ENCODE measurements around the gene LCLAT1. TPM values are rescaled to one million over a fixed set of nuclear protein-coding genes. Genes with fewer than 3 reads are reported as not detected.
"Not testable (repeated sequence)": the region's sequence is repeated elsewhere in the genome, so short reads cannot be mapped to it uniquely, and the experiment has no call there.

LCLAT1 gene
- total RNA-seq, 1 donor from 2014 or later: 16.5 TPM

DNA sequence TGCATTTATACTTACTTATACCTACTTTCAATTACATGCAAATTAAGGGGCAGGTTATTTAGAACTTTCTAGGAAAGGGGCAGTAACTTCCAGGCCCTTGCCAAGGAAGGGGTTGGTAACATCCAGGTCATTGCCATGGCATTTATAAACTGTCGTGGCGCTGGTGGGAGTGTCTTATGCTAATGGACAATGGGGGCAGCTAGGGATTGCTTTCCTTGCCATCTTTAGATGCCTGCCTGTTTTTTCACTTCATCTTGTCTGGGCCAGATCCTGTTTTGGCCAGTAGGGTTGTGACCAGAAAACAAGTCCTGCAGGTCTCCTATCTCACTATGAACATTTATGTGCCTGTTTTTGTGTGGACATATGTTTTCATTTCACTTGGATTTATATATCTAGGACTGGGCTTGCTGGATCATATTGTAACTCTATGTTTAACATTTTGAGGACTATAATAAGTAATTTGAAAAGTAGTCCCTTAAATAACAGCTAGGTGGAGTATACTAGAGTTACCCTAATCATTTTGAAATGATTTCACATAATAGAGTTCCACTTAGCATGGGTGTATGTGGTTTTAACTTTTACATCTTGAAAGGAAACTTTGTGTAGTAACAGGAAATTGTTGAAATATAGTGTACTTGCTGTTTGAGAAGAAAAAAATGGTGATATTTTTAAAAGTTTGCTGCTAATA, 56.1 kb downstream of the LCLAT1 start:
- ATAC-seq: peak; percentile 77
- no peaks in the 10 kb centered on the region for H3K9me3 ChIP-seq

DNA sequence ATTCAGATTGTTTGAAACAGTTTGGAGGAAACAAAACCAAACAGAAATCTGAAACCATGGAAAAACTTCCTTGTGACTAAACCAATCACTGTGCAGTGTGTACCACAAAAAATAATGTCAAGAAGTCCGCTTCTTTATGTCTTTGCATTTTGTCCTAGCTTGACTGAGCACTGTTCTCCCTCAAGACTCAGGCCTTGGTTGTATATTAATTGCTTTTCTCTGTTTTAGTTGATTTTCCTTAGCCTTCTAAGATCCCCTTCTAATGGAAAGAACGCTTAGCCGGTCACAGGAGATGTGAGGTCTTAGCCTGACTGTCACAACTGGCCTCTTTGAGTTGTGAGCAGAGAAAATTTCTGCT, 56.6 kb downstream of the LCLAT1 start:
- Histone ChIP-seq H3K36me3 (no peaks in the 10 kb centered on the region), H3K27ac (no peak overlapping the region), H3K4me3 (no peak overlapping the region), H3K4me1 (peaks cover 17% of the 10 kb centered on the region), H3K27me3 (no peaks in the 10 kb centered on the region), H3K9me3 (no peaks in the 10 kb centered on the region)
- DNase-seq (no peak), ATAC-seq (peak; percentile 36)
- TF ChIP-seq, protein P1, sequence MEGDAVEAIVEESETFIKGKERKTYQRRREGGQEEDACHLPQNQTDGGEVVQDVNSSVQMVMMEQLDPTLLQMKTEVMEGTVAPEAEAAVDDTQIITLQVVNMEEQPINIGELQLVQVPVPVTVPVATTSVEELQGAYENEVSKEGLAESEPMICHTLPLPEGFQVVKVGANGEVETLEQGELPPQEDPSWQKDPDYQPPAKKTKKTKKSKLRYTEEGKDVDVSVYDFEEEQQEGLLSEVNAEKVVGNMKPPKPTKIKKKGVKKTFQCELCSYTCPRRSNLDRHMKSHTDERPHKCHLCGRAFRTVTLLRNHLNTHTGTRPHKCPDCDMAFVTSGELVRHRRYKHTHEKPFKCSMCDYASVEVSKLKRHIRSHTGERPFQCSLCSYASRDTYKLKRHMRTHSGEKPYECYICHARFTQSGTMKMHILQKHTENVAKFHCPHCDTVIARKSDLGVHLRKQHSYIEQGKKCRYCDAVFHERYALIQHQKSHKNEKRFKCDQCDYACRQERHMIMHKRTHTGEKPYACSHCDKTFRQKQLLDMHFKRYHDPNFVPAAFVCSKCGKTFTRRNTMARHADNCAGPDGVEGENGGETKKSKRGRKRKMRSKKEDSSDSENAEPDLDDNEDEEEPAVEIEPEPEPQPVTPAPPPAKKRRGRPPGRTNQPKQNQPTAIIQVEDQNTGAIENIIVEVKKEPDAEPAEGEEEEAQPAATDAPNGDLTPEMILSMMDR (IDR thresholded peaks at IDR 0.05): no peak
- intact Hi-C loops (cut with DNase I): no loop called here

More for the DNA sequence above, 56.1 kb downstream of the LCLAT1 start:
- no peaks in the 10 kb centered on the region for H3K27me3 ChIP-seq
- no peak for DNase-seq
- H3K27ac ChIP-seq: no peak overlapping the region
- no peaks in the 10 kb centered on the region for H3K36me3 ChIP-seq
- peaks cover 17% of the 10 kb centered on the region for H3K4me1 ChIP-seq
- intact Hi-C loops (cut with DNase I): no loop called here
- TF ChIP-seq, protein P1 (IDR thresholded peaks at IDR 0.05): peak; percentile 30
- no peak overlapping the region for H3K4me3 ChIP-seq

DNA sequence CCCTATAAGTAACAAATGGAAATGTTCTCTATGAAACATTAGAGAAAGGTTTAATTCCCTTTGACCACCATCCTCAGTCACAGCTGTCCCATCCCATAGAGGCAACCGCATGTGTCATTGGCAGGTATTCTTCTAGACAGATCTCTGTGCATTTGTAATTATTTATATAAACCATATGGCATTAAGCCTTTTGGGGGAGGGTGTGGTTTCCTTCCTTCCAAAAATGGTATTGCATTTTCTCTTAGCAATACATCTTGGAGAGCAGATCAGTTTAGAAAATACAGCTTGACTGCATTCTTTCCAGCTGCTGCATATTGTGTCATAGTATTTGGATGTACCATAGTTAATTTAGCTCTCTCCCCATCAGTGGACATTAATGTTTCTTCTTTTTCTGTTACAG, 57.7 kb downstream of the LCLAT1 start:
- H3K4me3 ChIP-seq: no peak overlapping the region
- TF ChIP-seq, protein P1 (IDR thresholded peaks at IDR 0.05): no peak
- H3K9me3 ChIP-seq: no peaks in the 10 kb centered on the region
- no peak overlapping the region for H3K27ac ChIP-seq
- no peaks in the 10 kb centered on the region for H3K36me3 ChIP-seq
- ATAC-seq: no peak
- peaks cover 17% of the 10 kb centered on the region for H3K4me1 ChIP-seq
- H3K27me3 ChIP-seq: no peaks in the 10 kb centered on the region
- intact Hi-C loops (cut with DNase I): no loop called here
- DNase-seq: no peak

DNA sequence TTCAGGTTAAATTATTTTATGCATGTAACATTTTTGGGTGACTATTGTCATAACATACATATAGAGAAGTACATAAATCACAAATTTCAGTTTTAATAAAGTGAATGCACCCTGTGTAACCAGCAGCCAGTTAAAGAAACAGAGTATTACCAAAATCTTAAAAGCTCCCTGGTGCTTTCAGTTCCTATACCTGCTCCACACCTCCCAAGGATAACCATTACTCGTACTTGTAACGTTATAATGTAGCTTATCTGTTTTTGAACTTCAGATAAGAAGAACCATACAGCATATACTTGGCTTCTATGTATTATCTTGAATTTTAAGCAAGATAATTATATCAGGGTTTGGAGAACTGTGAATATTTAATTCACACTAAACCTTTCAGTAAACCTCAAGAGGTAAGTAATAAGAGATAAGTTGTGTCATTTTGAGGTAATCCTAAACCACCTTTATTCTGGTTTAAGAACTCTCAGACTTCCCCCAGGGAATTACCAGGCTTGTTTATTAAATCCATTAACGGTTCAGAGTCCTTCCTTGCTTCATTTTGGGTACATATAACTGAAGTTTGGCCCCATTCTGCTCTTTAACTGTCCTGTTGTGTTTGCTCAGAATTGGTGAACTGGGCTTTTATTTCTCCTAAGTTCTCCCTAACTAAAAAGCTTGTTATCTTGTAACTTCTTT, 58.6 kb downstream of the LCLAT1 start:
- Histone ChIP-seq H3K9me3 (no peaks in the 10 kb centered on the region), H3K4me3 (no peak overlapping the region), H3K4me1 (peaks cover 17% of the 10 kb centered on the region), H3K27me3 (no peaks in the 10 kb centered on the region), H3K36me3 (no peaks in the 10 kb centered on the region), H3K27ac (no peak overlapping the region)
- TF ChIP-seq, protein P1 (IDR thresholded peaks at IDR 0.05): no peak
- ATAC-seq (no peak), DNase-seq (no peak)
- intact Hi-C loops (cut with DNase I): no loop called here

DNA sequence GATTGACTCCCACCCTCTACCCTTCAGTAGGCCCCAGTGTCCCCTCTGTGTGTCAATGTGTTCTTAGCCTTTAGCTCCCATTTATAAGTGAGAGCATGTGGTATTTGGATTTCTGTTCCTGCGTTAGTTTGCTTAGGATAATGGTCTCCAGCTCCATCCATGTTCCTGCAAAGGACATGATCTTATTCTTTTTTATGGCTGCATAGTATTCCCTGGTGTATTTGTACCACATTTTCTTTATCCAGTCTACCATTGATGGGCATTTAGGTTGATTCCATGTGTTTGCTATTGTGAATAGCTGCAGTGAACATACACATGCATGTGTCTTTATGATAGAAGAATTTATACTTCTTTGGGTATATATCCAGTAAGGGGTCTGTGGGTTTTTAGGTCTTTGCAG, 60.4 kb downstream of the LCLAT1 start:
- H3K9me3 ChIP-seq; H3K27ac ChIP-seq; H3K36me3 ChIP-seq; ATAC-seq; H3K27me3 ChIP-seq; intact Hi-C loops (cut with DNase I); DNase-seq; H3K4me3 ChIP-seq: not testable (repeated sequence)
- H3K4me1 ChIP-seq: peaks cover 20% of the 10 kb centered on the region

DNA sequence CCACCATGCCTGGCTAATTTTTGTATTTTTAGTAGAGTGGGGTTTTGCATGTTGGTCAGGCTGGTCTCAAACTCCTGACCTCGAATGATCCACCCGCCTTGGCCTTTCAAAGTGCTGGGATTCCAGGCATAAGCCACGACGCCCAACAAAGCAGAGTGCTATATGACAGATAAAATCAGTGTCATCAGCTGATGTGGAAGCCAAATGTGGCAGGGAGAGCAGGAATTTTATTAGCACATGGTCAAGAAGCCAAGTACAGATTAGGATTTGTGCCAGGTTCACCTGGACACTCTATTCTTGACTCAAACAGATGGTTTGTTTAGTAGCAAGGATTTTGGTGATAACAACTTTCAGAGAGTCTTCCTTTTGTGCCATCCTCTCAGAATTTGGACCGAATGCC, 62.7 kb downstream of the LCLAT1 start:
- DNase-seq: no peak
- TF ChIP-seq, protein P1 (IDR thresholded peaks at IDR 0.05): no peak
- intact Hi-C loops (cut with DNase I): no loop called here

More for the DNA sequence above, 62.7 kb downstream of the LCLAT1 start:
- no peak overlapping the region for H3K4me3 ChIP-seq
- peaks cover 21% of the 10 kb centered on the region for H3K4me1 ChIP-seq
- ATAC-seq: no peak
- H3K27me3 ChIP-seq: no peaks in the 10 kb centered on the region
- H3K27ac ChIP-seq: no peak overlapping the region
- H3K9me3 ChIP-seq: no peaks in the 10 kb centered on the region
- no peaks in the 10 kb centered on the region for H3K36me3 ChIP-seq

Data from upper lobe of right lung (tissue), 1 donor.